ENCODE data around the gene AGAP1. TPM values are rescaled to one million over a fixed set of nuclear protein-coding genes. Genes with fewer than 3 reads are reported as not detected.

Gene AGAP1
- total RNA-seq, 6 experiments from 2014 or later: 14.1 to 16.0 (median 15.1) TPM

DNA sequence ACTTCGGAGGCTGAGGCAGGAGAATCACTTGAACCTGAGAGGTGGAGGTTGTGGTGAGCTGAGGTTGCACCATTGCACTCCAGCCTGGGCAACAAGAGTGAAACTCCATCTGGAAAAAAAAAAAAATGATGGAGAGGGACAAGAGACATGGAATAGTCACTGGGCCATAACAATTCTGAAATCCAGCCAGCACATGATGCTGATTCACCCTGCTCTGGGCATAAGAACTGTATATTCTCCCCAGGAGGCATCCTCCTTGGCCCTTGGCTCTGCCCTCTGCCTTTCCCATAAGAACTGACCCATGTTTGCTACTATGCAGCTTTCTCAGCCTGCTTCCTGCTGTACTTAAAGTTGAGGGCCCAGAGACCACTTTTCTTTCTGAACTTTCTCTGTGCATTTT is 376.7 kb downstream of the AGAP1 start:
- no peak overlapping the region for H3K27ac Mint-ChIP-seq
- H3K9me3 Mint-ChIP-seq: peaks cover 27% of the 10 kb centered on the region
- H3K27me3 Mint-ChIP-seq (ENCODE audit: insufficient read depth): peaks cover 2% of the 10 kb centered on the region; the same call in 1 of the 2 replicates
- peaks cover 37% of the 10 kb centered on the region for H3K36me3 Mint-ChIP-seq (ENCODE audit: low read depth)
- H3K4me3 Mint-ChIP-seq: no peak overlapping the region
- H3K4me1 Mint-ChIP-seq (ENCODE audit: low read depth): no peaks in the 10 kb centered on the region
- no peak for DNase-seq
- TF ChIP-seq, protein P1, sequence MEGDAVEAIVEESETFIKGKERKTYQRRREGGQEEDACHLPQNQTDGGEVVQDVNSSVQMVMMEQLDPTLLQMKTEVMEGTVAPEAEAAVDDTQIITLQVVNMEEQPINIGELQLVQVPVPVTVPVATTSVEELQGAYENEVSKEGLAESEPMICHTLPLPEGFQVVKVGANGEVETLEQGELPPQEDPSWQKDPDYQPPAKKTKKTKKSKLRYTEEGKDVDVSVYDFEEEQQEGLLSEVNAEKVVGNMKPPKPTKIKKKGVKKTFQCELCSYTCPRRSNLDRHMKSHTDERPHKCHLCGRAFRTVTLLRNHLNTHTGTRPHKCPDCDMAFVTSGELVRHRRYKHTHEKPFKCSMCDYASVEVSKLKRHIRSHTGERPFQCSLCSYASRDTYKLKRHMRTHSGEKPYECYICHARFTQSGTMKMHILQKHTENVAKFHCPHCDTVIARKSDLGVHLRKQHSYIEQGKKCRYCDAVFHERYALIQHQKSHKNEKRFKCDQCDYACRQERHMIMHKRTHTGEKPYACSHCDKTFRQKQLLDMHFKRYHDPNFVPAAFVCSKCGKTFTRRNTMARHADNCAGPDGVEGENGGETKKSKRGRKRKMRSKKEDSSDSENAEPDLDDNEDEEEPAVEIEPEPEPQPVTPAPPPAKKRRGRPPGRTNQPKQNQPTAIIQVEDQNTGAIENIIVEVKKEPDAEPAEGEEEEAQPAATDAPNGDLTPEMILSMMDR (IDR thresholded peaks at IDR 0.05): no peak

DNA sequence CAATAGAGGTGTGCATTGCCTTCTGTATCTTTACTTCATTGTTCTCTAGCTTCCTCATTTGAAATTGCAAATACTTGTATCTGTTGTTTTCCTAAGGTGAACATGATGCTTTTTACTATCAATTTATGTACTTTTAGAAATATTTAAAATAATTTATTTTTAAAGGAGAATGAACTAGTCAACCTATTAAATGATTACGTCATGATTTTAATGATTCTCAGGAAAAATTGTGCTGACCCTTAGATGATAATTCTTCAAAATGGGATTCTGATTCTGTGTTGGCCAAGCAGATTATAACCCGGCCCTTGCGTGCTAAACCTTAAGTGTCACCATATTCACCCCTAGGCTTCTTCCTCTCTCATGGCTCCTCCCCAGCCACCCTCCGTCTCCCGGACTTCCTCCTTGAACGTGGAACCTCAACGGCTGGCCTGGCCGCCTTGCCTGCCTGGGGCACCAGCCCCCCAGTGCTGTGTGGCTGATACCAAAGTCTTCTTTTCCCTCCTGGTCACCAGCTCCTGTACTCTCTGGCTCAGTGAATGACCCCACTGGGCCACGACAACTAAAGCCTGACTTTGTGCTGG is 382.3 kb downstream of the AGAP1 start:
- DNase-seq: no peak
- peaks cover 2% of the 10 kb centered on the region; the same call in 1 of the 2 replicates for H3K27me3 Mint-ChIP-seq (ENCODE audit: insufficient read depth)
- no peaks in the 10 kb centered on the region for H3K4me1 Mint-ChIP-seq (ENCODE audit: low read depth)
- peaks cover 11% of the 10 kb centered on the region for H3K9me3 Mint-ChIP-seq
- TF ChIP-seq, protein P1 (IDR thresholded peaks at IDR 0.05): no peak
- no peak overlapping the region for H3K4me3 Mint-ChIP-seq
- peaks cover 12% of the 10 kb centered on the region for H3K36me3 Mint-ChIP-seq (ENCODE audit: low read depth)
- no peak overlapping the region for H3K27ac Mint-ChIP-seq

DNA sequence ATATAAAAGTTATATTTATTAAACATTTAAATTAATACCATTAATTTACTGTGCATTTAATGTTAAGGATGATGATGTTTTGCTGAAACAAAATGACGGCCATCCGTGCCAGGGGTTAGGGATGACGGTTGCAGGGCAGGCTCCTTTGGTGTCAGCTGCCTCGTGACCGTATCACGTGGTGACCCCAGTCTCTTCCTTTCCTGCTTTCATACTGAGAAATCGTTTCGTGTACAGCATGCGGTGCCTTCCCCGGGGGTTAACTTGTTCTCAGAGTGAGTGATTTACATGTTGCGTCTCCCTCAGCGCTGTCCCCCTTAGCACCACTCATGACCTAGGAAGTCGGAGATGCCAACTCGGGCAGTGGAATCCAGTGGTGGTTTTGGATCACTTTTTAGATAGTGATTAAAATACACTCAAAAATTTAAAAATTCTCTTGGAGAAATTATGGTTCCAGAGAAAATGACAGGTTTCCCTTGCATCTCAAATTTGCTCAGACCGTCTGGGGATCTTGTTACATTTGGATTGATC is 383.5 kb downstream of the AGAP1 start:
- peaks cover 2% of the 10 kb centered on the region; the same call in 1 of the 2 replicates for H3K27me3 Mint-ChIP-seq (ENCODE audit: insufficient read depth)
- DNase-seq: no peak
- H3K4me1 Mint-ChIP-seq (ENCODE audit: low read depth): no peaks in the 10 kb centered on the region
- peaks cover 4% of the 10 kb centered on the region; the same call in 1 of the 2 replicates for H3K36me3 Mint-ChIP-seq (ENCODE audit: low read depth)
- H3K9me3 Mint-ChIP-seq: peaks cover 8% of the 10 kb centered on the region; the same call in 1 of the 2 replicates
- no peak overlapping the region for H3K27ac Mint-ChIP-seq
- TF ChIP-seq, protein P1 (IDR thresholded peaks at IDR 0.05): no peak
- no peak overlapping the region for H3K4me3 Mint-ChIP-seq

DNA sequence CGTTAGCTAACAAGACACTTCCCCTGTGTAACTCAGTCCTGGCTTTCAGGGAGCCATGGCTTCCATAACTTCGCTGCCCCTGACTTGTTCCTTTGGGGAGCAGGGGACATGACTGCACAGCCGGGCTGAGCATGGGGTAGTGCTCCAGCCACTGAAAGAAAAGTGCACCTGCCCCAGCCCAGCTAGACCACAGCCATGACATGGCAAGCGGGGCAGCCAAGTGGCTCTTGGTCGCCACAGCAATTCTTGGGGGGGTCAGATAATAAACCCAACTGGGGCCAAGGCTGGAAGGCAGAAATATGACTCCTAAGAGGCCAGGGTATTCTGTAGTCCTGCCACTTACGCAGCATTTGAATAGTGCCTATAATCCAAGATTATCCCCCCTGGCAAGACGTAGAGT is 385.3 kb downstream of the AGAP1 start:
- peaks cover 2% of the 10 kb centered on the region; the same call in 1 of the 2 replicates for H3K27me3 Mint-ChIP-seq (ENCODE audit: insufficient read depth)
- H3K4me3 Mint-ChIP-seq: no peak overlapping the region
- H3K9me3 Mint-ChIP-seq: peaks cover 8% of the 10 kb centered on the region; the same call in 1 of the 2 replicates
- peaks cover 4% of the 10 kb centered on the region; the same call in 1 of the 2 replicates for H3K36me3 Mint-ChIP-seq (ENCODE audit: low read depth)
- DNase-seq: no peak
- TF ChIP-seq, protein P1 (IDR thresholded peaks at IDR 0.05): no peak
- peaks cover 7% of the 10 kb centered on the region for H3K4me1 Mint-ChIP-seq (ENCODE audit: low read depth)
- no peak overlapping the region for H3K27ac Mint-ChIP-seq

DNA sequence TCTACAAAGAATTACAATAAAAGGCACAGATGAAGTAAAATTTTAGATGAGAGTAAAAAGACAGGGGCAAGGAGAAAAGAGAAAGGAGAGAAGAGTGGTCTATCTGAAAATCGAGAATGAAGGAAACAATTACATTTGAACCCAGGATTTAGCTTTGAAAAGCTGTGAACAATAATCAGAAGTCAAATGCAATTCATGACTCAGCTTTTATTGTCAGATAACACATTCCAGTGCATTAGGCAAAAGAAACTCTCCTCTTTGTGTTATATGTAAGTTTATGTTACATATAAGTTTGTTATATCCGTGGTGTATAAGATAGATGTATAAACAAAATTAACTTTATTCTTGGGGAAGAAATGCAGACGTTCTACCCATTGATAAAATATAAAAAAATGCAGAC is 389.8 kb downstream of the AGAP1 start:
- Mint-ChIP-seq H3K4me1 (ENCODE audit: low read depth) (peaks cover 7% of the 10 kb centered on the region), H3K4me3 (no peak overlapping the region), H3K36me3 (ENCODE audit: low read depth) (no peaks in the 10 kb centered on the region), H3K27me3 (ENCODE audit: insufficient read depth) (peaks cover 2% of the 10 kb centered on the region; the same call in 1 of the 2 replicates), H3K27ac (no peak overlapping the region), H3K9me3 (peaks cover 5% of the 10 kb centered on the region; the same call in 1 of the 2 replicates)
- TF ChIP-seq, protein P1 (IDR thresholded peaks at IDR 0.05): no peak
- no peak for DNase-seq

Data from HFFc6 (cell line).